DND-41 (cell line): ENCODE measurements around the gene SAMD9.
"Not testable (repeated sequence)": the region's sequence is repeated elsewhere in the genome, so short reads cannot be mapped to it uniquely, and the experiment has no call there.

Source experiments
- EZH2 ChIP-seq: IDR thresholded peaks from 3 replicates; pipeline ENCODE4 v1.6.1; 2012; ENCODE audit warnings: borderline replicate concordance, low read depth, mild to moderate bottlenecking, moderate library complexity, low read length, inconsistent platforms; ENCODE audit not compliant: severe bottlenecking
- TF ChIP-seq, protein P1 (sequence below): IDR thresholded peaks from 2 replicates; pipeline ENCODE4 v1.5.1; 2012; ENCODE audit warnings: borderline replicate concordance, low read length, moderate library complexity, mild to moderate bottlenecking; ENCODE audit not compliant: poor library complexity, severe bottlenecking; ENCODE audit errors: extremely low read depth

DNA sequence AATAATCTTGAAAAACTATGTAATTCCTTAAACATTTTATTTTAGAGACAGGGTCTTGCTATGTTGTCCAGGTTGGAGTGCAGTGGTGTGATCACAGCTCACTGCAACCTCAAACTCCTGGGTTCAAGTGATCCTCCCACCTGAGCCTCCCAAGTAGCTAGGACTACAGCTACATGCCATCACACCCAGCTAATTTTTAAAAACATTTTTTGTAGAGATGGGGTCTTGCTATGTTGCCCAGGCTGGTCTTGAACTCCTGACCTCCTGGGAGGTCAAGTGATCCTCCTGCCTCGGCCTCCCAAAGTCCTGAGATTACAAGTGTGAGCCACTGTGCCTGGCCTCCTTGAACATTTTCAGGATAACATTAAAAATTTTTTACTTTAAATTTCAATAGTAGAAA, 61.2 kb downstream of the SAMD9 start:
- TF ChIP-seq, protein P1, sequence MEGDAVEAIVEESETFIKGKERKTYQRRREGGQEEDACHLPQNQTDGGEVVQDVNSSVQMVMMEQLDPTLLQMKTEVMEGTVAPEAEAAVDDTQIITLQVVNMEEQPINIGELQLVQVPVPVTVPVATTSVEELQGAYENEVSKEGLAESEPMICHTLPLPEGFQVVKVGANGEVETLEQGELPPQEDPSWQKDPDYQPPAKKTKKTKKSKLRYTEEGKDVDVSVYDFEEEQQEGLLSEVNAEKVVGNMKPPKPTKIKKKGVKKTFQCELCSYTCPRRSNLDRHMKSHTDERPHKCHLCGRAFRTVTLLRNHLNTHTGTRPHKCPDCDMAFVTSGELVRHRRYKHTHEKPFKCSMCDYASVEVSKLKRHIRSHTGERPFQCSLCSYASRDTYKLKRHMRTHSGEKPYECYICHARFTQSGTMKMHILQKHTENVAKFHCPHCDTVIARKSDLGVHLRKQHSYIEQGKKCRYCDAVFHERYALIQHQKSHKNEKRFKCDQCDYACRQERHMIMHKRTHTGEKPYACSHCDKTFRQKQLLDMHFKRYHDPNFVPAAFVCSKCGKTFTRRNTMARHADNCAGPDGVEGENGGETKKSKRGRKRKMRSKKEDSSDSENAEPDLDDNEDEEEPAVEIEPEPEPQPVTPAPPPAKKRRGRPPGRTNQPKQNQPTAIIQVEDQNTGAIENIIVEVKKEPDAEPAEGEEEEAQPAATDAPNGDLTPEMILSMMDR: not testable (repeated sequence)
- TF ChIP-seq EZH2: not testable (repeated sequence)
